GM23338 (cell line): ENCODE measurements around the gene ANKRD40CL. TPM values are rescaled to one million over a fixed set of nuclear protein-coding genes. Genes with fewer than 3 reads are reported as not detected.
A peak's percentile ranks its signal among the peaks of the same experiment; 100 is the strongest.

Experiments
- ATAC-seq: fragments of 200-7000 bp; cut with Tn5 transposase; 3 replicates; pipeline ENCODE4 v1.9.1; 2020
- DNase-seq: peaks from one replicate; pipeline ENCODE4 v3.0.0-alpha.2; 2015; ENCODE audit warnings: low spot score
- H2AFZ ChIP-seq: fragments of 200-600 bp; sonication (generic); 2 replicates; pipeline ENCODE4 v1.8.0; 2016; ENCODE audit warnings: antibody characterized with exemption, mild to moderate bottlenecking, moderate library complexity
- H3F3A ChIP-seq: fragments of 200-600 bp; sonication (generic); replicated peaks from 2 replicates; pipeline ENCODE4 v1.8.0; 2017; ENCODE audit warnings: antibody characterized with exemption, mixed run types, low read depth
- H3K27ac ChIP-seq: fragments of 200-600 bp; sonication (generic); 2 replicates; pipeline ENCODE4 v1.6.1; 2016; ENCODE audit warnings: low read depth
- H3K27me3 ChIP-seq: fragments of 200-600 bp; sonication (generic); 2 replicates; pipeline ENCODE4 v1.8.0; 2016; ENCODE audit warnings: mild to moderate bottlenecking, mixed run types, moderate library complexity; ENCODE audit not compliant: insufficient read depth
- H3K36me3 ChIP-seq: fragments of 200-600 bp; sonication (generic); 2 replicates; pipeline ENCODE4 v1.8.0; 2016; ENCODE audit warnings: mild to moderate bottlenecking; ENCODE audit not compliant: insufficient read depth
- H3K4me1 ChIP-seq: fragments of 200-600 bp; sonication (generic); 2 replicates; pipeline ENCODE4 v1.8.0; 2016; ENCODE audit warnings: mild to moderate bottlenecking, moderate library complexity; ENCODE audit not compliant: insufficient read depth
- H3K4me2 ChIP-seq: fragments of 200-600 bp; sonication (generic); 2 replicates; pipeline ENCODE4 v1.7.1; 2017; ENCODE audit warnings: mixed run types
- H3K4me3 ChIP-seq: fragments of 200-600 bp; sonication (generic); 2 replicates; pipeline ENCODE4 v1.6.1; 2016; ENCODE audit warnings: mixed run types
- H3K79me2 ChIP-seq: fragments of 200-600 bp; sonication (generic); replicated peaks from 2 replicates; pipeline ENCODE4 v1.8.0; 2017; ENCODE audit warnings: mild to moderate bottlenecking; ENCODE audit not compliant: insufficient read depth
- H3K9me2 ChIP-seq: fragments of 200-600 bp; sonication (generic); 2 replicates; pipeline ENCODE4 v1.8.0; 2017; ENCODE audit not compliant: insufficient read depth
- H4K20me1 ChIP-seq: fragments of 200-600 bp; sonication (generic); replicated peaks from 2 replicates; pipeline ENCODE4 v1.8.0; 2017; ENCODE audit warnings: mild to moderate bottlenecking; ENCODE audit not compliant: insufficient read depth
- H3K27ac Mint-ChIP-seq: 2 replicates; pipeline ENCODE4 v1.8.0; 2020; ENCODE audit warnings: inconsistent platforms, mild to moderate bottlenecking, moderate library complexity, mixed read lengths
- H3K27me3 Mint-ChIP-seq: 3 replicates; pipeline ENCODE4 v1.8.0; 2022; ENCODE audit warnings: low read depth, mild to moderate bottlenecking, moderate library complexity, mixed read lengths, inconsistent platforms; ENCODE audit not compliant: insufficient read depth, poor library complexity
- H3K36me3 Mint-ChIP-seq: 3 replicates; pipeline ENCODE4 v1.8.0; 2021; ENCODE audit warnings: low read depth, mild to moderate bottlenecking, inconsistent platforms, moderate library complexity, mixed read lengths
- H3K4me1 Mint-ChIP-seq: 3 replicates; pipeline ENCODE4 v1.8.0; 2020; ENCODE audit warnings: mild to moderate bottlenecking, inconsistent platforms, mixed read lengths
- H3K4me3 Mint-ChIP-seq: 3 replicates; pipeline ENCODE4 v1.8.0; 2021; ENCODE audit warnings: moderate library complexity, mild to moderate bottlenecking, inconsistent platforms, mixed read lengths
- H3K9me3 Mint-ChIP-seq: 3 replicates; pipeline ENCODE4 v1.8.0; 2020; ENCODE audit warnings: moderate library complexity, mild to moderate bottlenecking, inconsistent platforms, mixed read lengths
- CTCF ChIP-seq, 2 experiments: fragments of 200-600 bp in 1 of 2; sonication (generic) in 1 of 2; conservative IDR thresholded peaks; 2 replicates each; pipeline versions ENCODE4 v1.5.1 to v1.6.1; 2016 to 2017; ENCODE audit warnings: antibody characterized with exemption in 2 of 2, low read depth in 2 of 2, mild to moderate bottlenecking in 2 of 2, moderate library complexity in 1 of 2
- ETS1 ChIP-seq: IDR thresholded peaks from 2 replicates; pipeline ENCODE4 v1.6.1; 2016; ENCODE audit warnings: antibody characterized with exemption
- EZH2phosphoT487 ChIP-seq: fragments of 200-600 bp; sonication (generic); IDR thresholded peaks from one replicate; pipeline ENCODE4 v1.8.1; 2018; ENCODE audit warnings: antibody characterized with exemption; ENCODE audit not compliant: unreplicated experiment
- JUNB ChIP-seq: IDR thresholded peaks from one replicate; pipeline ENCODE4 v1.6.1; 2016; ENCODE audit warnings: antibody characterized with exemption; ENCODE audit not compliant: unreplicated experiment
- NANOG ChIP-seq: IDR thresholded peaks from 2 replicates; pipeline ENCODE4 v1.6.1; 2016; ENCODE audit warnings: antibody characterized with exemption, borderline replicate concordance
- POLR2AphosphoS5 ChIP-seq: IDR thresholded peaks from 2 replicates; pipeline ENCODE4 v1.6.1; 2016; ENCODE audit warnings: antibody characterized with exemption, low read depth
- REST ChIP-seq: IDR thresholded peaks from one replicate; pipeline ENCODE4 v1.6.1; 2018; ENCODE audit warnings: antibody characterized with exemption; ENCODE audit not compliant: unreplicated experiment
- STAT1 ChIP-seq: IDR thresholded peaks from one replicate; pipeline ENCODE4 v1.6.1; 2016; ENCODE audit warnings: antibody characterized with exemption; ENCODE audit not compliant: unreplicated experiment
- ZNF331 ChIP-seq: fragments of 250-450 bp; sonication (Bioruptor Pico); IDR thresholded peaks from 2 replicates; pipeline ENCODE4 v1.5.0; 2020; ENCODE audit warnings: low read depth, mild to moderate bottlenecking, moderate library complexity
- polyA plus RNA-seq: library from polyadenylated mRNA; unstranded; fragments of >200 nt; fragmentation: Nextera tagmentation; extraction: Ambion mirVana; gene quantifications from 2 replicates; pipeline ENCODE4 v1.2.1, GENCODE V29; 2016
- total RNA-seq: library from RNA; depleted of rRNA; stranded (reverse); fragments of >200 nt; shearing (Covaris generic); gene quantifications from 2 replicates; pipeline ENCODE4 v1.2.3, GENCODE V29; 2014

ANKRD40CL gene
- total and polyA plus RNA-seq, 2 experiments from 2014 or later: not detected

- Histone ChIP-seq H3K4me1 (no peaks in the 10 kb centered on the region), H3K36me3 (peaks cover 19% of the 10 kb centered on the region), H3K9me2 (no peaks in the 10 kb centered on the region), H3F3A (no peaks in the 10 kb centered on the region), H3K27ac (no peak overlapping the region), H3K4me3 (no peak overlapping the region), H2AFZ (no peak overlapping the region), H3K27me3 (no peaks in the 10 kb centered on the region), H3K79me2 (peaks cover 100% of the 10 kb centered on the region), H4K20me1 (peaks cover 73% of the 10 kb centered on the region), H3K4me2 (no peak overlapping the region)
- H3K9me3 Mint-ChIP-seq: no peaks in the 10 kb centered on the region
- ATAC-seq (no peak), DNase-seq (no peak)
- no peak for TF ChIP-seq NANOG
- TF ChIP-seq ZNF331: no peak
- no peak for TF ChIP-seq ETS1
- TF ChIP-seq STAT1: no peak
- no peak for TF ChIP-seq REST
- peaks cover 2% of the 10 kb centered on the region; the same call in 1 of the 3 replicates for H3K4me1 Mint-ChIP-seq
- H3K27ac Mint-ChIP-seq: no peak overlapping the region; the same call in 1 of the 2 replicates
- H3K4me3 Mint-ChIP-seq: no peak overlapping the region
- H3K27me3 Mint-ChIP-seq: no peaks in the 10 kb centered on the region
- H3K36me3 Mint-ChIP-seq: peaks cover 37% of the 10 kb centered on the region
Measured at GRCh38 chr17:50735287-50735686, 32.0 kb downstream of the ANKRD40CL start.

- Histone ChIP-seq H4K20me1 (peaks cover 79% of the 10 kb centered on the region), H3K36me3 (no peaks in the 10 kb centered on the region; the same call in 1 of the 2 replicates), H3K4me2 (no peak overlapping the region), H3K79me2 (peaks cover 100% of the 10 kb centered on the region), H3K4me1 (no peaks in the 10 kb centered on the region), H2AFZ (no peak overlapping the region), H3F3A (no peaks in the 10 kb centered on the region), H3K27me3 (no peaks in the 10 kb centered on the region), H3K27ac (peak overlapping the region; percentile 81; the same call in 1 of the 2 replicates), H3K4me3 (no peak overlapping the region), H3K9me2 (no peaks in the 10 kb centered on the region)
- ATAC-seq: no peak
- Mint-ChIP-seq H3K27ac (no peak overlapping the region), H3K9me3 (no peaks in the 10 kb centered on the region), H3K27me3 (no peaks in the 10 kb centered on the region), H3K4me1 (peaks cover 9% of the 10 kb centered on the region), H3K4me3 (no peak overlapping the region), H3K36me3 (peaks cover 3% of the 10 kb centered on the region; the same call in 1 of the 3 replicates)
- DNase-seq: no peak
- TF ChIP-seq NANOG: no peak
- TF ChIP-seq JUNB: no peak
- no peak for TF ChIP-seq CTCF (conservative IDR thresholded peaks at IDR 0.05; ENCODE audit: low read depth in 2 of 2)
- TF ChIP-seq STAT1: no peak
- TF ChIP-seq EZH2phosphoT487: no peak
- no peak for TF ChIP-seq POLR2AphosphoS5
- TF ChIP-seq ETS1: no peak
Measured at GRCh38 chr17:50731575-50732460, 35.5 kb downstream of the ANKRD40CL start.
